ENCODE results near the gene DCLRE1A.

The DCLRE1A gene

GRCh38 chr10:113876461-113876860, 22.6 kb upstream of the DCLRE1A start:
- peaks cover 17% of the 10 kb centered on the region for H3K36me3 ChIP-seq (ENCODE audit: insufficient read depth, low read length)
- TF ChIP-seq, protein P1, sequence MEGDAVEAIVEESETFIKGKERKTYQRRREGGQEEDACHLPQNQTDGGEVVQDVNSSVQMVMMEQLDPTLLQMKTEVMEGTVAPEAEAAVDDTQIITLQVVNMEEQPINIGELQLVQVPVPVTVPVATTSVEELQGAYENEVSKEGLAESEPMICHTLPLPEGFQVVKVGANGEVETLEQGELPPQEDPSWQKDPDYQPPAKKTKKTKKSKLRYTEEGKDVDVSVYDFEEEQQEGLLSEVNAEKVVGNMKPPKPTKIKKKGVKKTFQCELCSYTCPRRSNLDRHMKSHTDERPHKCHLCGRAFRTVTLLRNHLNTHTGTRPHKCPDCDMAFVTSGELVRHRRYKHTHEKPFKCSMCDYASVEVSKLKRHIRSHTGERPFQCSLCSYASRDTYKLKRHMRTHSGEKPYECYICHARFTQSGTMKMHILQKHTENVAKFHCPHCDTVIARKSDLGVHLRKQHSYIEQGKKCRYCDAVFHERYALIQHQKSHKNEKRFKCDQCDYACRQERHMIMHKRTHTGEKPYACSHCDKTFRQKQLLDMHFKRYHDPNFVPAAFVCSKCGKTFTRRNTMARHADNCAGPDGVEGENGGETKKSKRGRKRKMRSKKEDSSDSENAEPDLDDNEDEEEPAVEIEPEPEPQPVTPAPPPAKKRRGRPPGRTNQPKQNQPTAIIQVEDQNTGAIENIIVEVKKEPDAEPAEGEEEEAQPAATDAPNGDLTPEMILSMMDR (conservative IDR thresholded peaks at IDR 0.05; ENCODE audit: low read length): no peak
- TF ChIP-seq EZH2phosphoT487 (IDR thresholded peaks at IDR 0.05; ENCODE audit: borderline replicate concordance): no peak

DNA sequence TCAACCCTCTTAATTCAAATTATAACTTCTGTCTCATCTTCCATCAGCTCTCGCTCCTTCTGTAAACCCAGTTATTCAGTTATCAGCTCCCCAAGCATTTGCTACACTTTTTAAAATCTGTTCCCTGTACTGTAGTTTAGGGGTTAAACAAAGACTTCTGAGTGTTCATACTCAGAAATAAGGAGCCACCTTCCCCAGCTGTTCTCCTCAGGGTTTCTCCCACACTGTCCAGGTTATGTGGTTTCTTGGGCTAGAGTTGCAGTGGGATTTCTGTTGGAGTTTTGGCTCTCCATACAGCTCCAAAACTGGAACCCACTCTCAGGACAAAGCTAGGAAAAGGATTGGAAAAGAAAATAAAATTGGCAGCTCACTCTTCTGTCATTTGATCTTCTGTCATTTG, 21.3 kb upstream of the DCLRE1A start:
- Histone ChIP-seq H3K79me2 (ENCODE audit: insufficient read depth, low read length) (peaks cover 73% of the 10 kb centered on the region), H3K9me2 (replicated peaks; ENCODE audit: low read depth, low read length) (no peaks in the 10 kb centered on the region), H3K4me1 (ENCODE audit: insufficient read depth, low read length, poor library complexity, severe bottlenecking) (peaks cover 48% of the 10 kb centered on the region), H3K9ac (ENCODE audit: low read depth, low read length, poor library complexity, severe bottlenecking) (peak overlapping the region; percentile 17), H3K4me3 (ENCODE audit: low read length, poor library complexity, severe bottlenecking) (no peak overlapping the region), H3F3A (ENCODE audit: low read depth) (peaks cover 5% of the 10 kb centered on the region; the same call in 1 of the 2 replicates), H3K27me3 (ENCODE audit: insufficient read depth, low read length, poor library complexity, severe bottlenecking) (no peaks in the 10 kb centered on the region), H3K36me3 (ENCODE audit: insufficient read depth, low read length) (peaks cover 17% of the 10 kb centered on the region), H4K20me1 (ENCODE audit: insufficient read depth, low read length, poor library complexity, severe bottlenecking) (no peaks in the 10 kb centered on the region), H3K9me3 (ENCODE audit: insufficient read depth, low read depth, low read length) (no peaks in the 10 kb centered on the region), H2AFZ (ENCODE audit: low read length) (no peak overlapping the region), H3K4me2 (ENCODE audit: low read depth, low read length, poor library complexity, severe bottlenecking) (peak overlapping the region; percentile 25)
- TF ChIP-seq, protein P1 (conservative IDR thresholded peaks at IDR 0.05; ENCODE audit: low read length): no peak
- TF ChIP-seq EZH2phosphoT487 (IDR thresholded peaks at IDR 0.05; ENCODE audit: borderline replicate concordance): no peak

More at GRCh38 chr10:113876461-113876860, 22.6 kb upstream of the DCLRE1A start:
- Histone ChIP-seq H3K9ac (ENCODE audit: low read depth, low read length, poor library complexity, severe bottlenecking) (no peak overlapping the region), H3K4me2 (ENCODE audit: low read depth, low read length, poor library complexity, severe bottlenecking) (no peak overlapping the region), H3K9me3 (ENCODE audit: insufficient read depth, low read depth, low read length) (no peaks in the 10 kb centered on the region), H4K20me1 (ENCODE audit: insufficient read depth, low read length, poor library complexity, severe bottlenecking) (no peaks in the 10 kb centered on the region), H3K27me3 (ENCODE audit: insufficient read depth, low read length, poor library complexity, severe bottlenecking) (no peaks in the 10 kb centered on the region), H3K4me1 (ENCODE audit: insufficient read depth, low read length, poor library complexity, severe bottlenecking) (peaks cover 51% of the 10 kb centered on the region), H3F3A (ENCODE audit: low read depth) (peaks cover 9% of the 10 kb centered on the region), H3K9me2 (replicated peaks; ENCODE audit: low read depth, low read length) (no peaks in the 10 kb centered on the region), H2AFZ (ENCODE audit: low read length) (no peak overlapping the region), H3K4me3 (ENCODE audit: low read length, poor library complexity, severe bottlenecking) (no peak overlapping the region), H3K79me2 (ENCODE audit: insufficient read depth, low read length) (peaks cover 60% of the 10 kb centered on the region)

DNA sequence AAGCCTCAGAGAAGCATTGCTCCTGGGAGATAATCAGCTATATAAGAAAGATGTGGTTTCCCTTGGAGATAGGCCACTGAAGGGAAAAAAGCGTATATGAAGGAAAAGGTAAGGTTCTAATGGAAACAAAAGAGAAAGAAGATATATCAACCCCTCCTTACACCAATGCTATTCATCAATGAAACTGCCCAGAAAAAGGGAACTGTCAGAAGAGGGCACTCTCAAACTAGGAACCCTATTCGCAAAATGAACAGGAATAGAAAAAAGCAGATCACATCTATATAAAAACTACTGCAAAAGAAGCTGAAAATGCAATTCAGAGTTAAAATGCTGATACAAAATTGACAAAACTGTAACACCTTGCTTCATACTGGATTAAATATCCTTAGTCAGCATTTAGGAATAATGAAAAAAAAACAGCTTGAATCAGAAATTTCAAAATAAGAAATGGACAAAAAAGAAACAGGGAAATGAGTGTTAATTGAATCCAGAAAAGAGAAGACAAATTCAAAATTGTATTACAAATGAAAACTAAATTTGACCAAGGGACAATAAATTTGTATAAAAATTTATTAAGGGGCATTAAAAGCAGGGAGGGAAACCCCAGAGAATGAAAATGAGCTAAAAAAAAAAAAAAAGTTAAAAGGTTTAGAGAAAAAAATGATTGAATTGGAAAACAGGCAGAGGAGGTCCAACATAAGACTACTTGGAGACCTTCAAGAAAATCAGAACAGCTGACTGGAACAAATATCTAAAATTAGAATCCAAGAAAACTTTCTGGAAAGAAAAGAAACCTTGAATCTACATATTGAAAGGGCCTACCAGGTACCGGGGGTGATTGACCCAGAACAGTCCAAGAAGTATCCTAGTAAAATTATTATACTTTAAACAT, 18.5 kb upstream of the DCLRE1A start:
- peaks cover 5% of the 10 kb centered on the region; the same call in 1 of the 2 replicates for H3F3A ChIP-seq (ENCODE audit: low read depth)
- peaks cover 55% of the 10 kb centered on the region for H3K4me1 ChIP-seq (ENCODE audit: insufficient read depth, low read length, poor library complexity, severe bottlenecking)
- peaks cover 8% of the 10 kb centered on the region; the same call in 1 of the 2 replicates for H3K36me3 ChIP-seq (ENCODE audit: insufficient read depth, low read length)
- H3K9me3 ChIP-seq (ENCODE audit: insufficient read depth, low read depth, low read length): no peaks in the 10 kb centered on the region
- H4K20me1 ChIP-seq (ENCODE audit: insufficient read depth, low read length, poor library complexity, severe bottlenecking): no peaks in the 10 kb centered on the region
- H2AFZ ChIP-seq (ENCODE audit: low read length): no peak overlapping the region
- H3K4me3 ChIP-seq (ENCODE audit: low read length, poor library complexity, severe bottlenecking): no peak overlapping the region
- peaks cover 85% of the 10 kb centered on the region for H3K79me2 ChIP-seq (ENCODE audit: insufficient read depth, low read length)
- H3K4me2 ChIP-seq (ENCODE audit: low read depth, low read length, poor library complexity, severe bottlenecking): peak overlapping the region; percentile 23
- no peak for TF ChIP-seq EZH2phosphoT487 (IDR thresholded peaks at IDR 0.05; ENCODE audit: borderline replicate concordance)
- TF ChIP-seq, protein P1 (conservative IDR thresholded peaks at IDR 0.05; ENCODE audit: low read length): peak; percentile 79
- H3K9ac ChIP-seq (ENCODE audit: low read depth, low read length, poor library complexity, severe bottlenecking): peak overlapping the region; percentile 23
- H3K27me3 ChIP-seq (ENCODE audit: insufficient read depth, low read length, poor library complexity, severe bottlenecking): no peaks in the 10 kb centered on the region
- H3K9me2 ChIP-seq (replicated peaks; ENCODE audit: low read depth, low read length): no peaks in the 10 kb centered on the region
